NCI-H510A treated with DMSO at 0.1 percent for 48 hours (cell line): ENCODE results near the gene PORCN.

Experiments
- DNase-seq: peaks from one replicate; lab custom pipeline; 2025; lab: John Stamatoyannopoulos, UW

The PORCN gene

DNA sequence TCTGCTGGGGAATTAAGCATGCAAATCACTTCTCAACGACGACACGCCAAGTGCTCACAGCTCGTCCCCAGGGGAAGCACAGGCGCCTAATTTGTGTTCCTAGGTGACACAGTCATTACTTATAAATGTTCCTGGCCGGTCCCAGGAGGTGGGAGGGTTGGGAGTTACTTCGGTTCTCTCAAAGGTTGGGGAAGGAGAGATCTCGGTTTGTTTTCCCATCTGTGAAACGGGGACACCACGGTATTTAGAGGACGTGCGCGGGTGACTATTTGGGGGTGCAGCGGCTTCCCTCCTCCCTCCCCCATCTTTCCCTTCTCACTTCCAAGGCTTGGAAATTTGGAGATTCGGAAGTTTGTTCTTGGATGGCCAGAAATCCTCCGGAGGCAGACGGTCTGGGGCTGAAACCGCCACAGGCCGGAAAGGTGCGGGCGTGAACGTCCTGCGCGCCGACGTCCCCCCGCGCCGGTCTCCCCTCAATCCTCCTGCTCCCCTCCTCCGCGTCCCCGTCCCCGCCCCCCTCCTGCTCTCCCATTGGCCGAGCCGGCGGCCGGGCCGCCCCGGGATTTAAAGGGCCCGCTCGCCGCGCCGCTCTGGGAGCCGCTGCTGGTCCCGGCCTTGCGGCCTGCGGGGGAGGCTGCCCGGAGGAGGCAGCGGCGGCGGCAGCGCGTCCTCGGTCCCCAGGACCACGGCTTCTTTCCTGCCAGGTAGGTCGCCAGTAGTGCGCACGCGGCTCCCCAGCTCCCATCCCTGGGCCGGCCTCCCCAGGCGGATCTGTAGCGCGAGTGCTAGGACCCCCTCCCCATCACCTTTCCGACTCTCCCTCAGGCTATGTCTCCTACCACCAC, at the start of gene PORCN:
Gene PORCN (plus strand): TSS at position 593 of the 845 bp plus-strand sequence. CDS start 829 bp downstream, outside the sequence.
- DNase-seq, result peak; percentile 18

GRCh38 chrX:48459483-48459882, 49.3 kb upstream of the PORCN start:
- no peak for DNase-seq

DNA sequence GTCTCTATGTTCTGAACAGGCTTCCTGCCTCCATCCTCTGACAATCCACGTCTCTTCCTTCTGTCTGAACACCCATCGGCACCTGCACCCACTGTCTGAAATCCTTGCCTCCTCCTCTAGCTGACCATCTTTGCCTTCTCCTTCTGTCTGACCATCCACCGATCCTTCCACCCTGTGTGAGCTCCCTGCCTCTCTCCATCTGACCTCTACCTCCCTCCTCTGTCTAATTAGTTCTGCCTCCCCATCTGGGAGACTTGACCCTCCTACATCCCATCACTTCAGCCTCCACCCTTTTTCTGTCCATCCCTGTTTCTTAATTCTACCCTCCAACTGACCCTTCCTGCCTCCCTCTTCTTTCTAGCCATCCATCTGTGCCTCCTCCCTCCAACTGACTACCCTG, 48.8 kb upstream of the PORCN start:
- DNase-seq, result no peak

DNA sequence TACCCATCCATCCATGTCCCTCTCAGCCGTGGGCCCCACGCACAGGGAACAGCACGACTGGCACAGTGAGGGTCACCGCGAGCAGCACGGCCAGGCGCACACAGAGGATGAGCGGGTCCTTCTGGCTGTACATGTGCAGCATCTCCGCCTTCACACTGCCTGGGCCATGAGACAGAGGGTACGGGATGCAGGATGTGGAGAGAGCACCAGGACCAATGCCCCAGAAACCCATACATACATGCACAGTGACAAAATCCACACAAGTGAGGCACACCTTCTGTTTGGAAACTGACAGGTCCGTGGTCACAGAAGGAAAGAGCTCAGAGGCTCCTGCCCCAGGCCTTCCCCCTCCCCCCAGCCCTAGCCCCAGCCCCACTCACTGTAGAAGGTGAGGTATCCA, 48.2 kb upstream of the PORCN start:
- DNase-seq, result no peak

GRCh38 chrX:48461830-48462229, 47.0 kb upstream of the PORCN start:
- DNase-seq, result no peak

- no peak for DNase-seq
Measured at GRCh38 chrX:48465336-48465933, 43.4 kb upstream of the PORCN start.

DNA sequence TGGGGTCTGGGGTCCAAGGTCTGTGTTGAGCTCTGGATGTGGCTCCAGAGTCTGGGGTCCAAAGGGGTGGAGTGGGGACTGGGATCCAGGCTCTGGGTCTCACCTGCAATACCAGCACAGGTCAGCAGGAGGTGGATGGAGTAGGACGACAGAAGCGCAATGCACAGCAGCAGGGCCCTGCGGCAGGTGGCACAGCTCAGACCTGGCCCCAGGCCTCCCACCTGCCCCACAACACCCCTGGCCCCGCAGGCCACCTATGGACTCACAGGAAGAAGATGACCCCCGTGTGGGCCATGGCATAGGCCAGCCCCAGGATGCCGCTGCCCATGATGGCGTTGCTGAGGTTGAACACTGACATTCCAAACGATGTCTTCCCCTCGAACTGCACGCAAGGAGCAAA, 42.1 kb upstream of the PORCN start:
- no peak for DNase-seq

- DNase-seq, result no peak
Measured at GRCh38 chrX:48467281-48467761, 41.5 kb upstream of the PORCN start.

GRCh38 chrX:48468247-48468671, 40.5 kb upstream of the PORCN start:
- DNase-seq, result no peak

GRCh38 chrX:48468693-48469691, 39.8 kb upstream of the PORCN start:
- DNase-seq, result no peak

GRCh38 chrX:48470110-48470832, 38.5 kb upstream of the PORCN start, which contains the start of gene SLC38A5:
SLC38A5 (minus strand) TSS chrX:48470260; CDS start chrX:48467924, 2,336 bp downstream.
- DNase-seq, result no peak

GRCh38 chrX:48470833-48471118, 38.0 kb upstream of the PORCN start:
- no peak for DNase-seq

DNA sequence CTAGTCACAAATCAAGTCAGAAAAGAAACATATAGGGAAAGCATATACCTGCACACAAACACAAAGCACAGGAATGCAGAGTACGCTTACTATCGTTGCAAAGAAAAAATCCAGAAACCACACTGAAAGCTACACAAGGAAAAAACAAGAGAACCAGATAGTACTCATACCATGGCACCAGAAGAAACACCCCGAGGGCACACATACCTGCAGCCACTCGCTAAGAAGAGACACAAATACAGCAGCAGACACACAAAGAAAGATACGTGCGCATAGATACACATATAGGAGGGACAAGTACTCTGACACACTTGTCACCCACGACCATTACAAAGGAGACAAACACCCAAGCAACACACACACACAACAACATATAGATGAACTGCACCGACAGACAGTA, 37.3 kb upstream of the PORCN start:
- DNase-seq, result no peak

DNA sequence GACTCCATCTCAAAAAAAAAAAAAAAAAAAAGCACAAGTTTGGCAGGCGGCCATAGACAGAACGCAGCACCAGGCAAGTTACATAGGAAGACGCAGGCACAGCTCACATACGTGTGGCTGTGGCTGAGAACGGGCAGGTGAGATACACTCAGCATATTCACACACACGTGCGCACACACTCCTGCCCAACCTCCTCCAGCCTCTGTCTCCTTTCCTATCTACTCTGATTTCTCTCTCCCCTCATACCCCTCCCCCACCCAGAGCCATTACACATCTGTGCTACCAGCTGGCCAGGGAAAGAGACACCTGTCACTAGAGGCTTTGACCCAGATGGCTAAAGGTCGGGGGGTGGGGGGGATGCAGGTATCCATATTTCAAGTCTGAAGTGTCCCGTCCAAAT, 36.6 kb upstream of the PORCN start:
- no peak for DNase-seq

DNA sequence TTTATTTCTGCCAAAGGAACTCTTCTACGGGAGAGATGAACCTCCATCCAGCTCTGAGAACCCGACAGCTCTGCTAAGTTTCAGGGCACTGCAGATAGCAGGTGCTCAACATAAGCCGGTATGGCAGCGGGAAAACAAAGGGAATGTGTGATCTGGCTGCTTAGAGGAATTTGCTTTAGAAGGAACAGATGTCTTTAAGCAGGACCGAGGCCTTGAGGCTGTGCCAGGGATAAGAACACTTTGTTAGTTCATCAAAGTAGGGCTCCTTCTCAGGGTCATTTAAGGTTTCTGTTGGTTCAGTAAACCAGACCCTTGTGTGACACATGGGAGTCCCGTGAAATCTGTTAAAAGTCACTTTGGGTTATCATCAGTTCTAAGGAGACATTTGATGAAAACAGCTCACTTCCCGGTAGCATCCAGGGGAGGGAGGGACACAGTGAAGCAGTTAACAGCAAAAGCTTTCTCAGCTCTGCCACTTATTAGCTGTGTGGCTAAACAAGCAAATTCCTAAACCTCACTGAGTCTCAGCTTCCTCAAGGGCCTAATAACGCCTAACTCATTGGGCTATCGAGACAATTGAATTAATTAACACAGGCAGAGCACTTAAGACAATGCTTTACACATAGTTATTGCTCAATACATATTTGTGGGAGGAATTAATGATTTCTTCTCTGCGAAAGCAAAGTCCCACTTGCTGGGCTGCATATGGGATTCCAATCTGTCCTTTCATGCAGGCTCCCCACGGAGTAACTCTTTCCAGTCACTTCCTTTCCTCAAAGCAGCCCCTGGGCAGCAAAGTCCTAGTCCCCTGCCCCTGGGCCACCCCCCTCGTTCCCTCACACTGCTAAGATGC, 35.7 kb upstream of the PORCN start:
- DNase-seq, result no peak

DNA sequence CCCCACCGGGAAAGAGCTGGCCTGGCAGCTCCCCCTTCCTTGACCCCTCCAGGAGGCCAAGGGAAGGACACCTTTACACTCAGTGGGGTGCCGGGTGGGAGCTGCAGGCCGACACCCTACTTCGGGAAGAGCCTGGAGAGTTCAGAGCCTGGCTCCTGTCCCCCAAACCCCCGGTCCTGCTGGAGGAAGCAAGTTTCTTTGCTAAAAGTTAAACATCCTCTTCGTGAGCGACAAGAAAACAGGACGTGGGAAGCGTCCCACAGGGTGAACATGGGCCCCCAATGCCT, 35.1 kb upstream of the PORCN start:
- DNase-seq, result no peak

DNA sequence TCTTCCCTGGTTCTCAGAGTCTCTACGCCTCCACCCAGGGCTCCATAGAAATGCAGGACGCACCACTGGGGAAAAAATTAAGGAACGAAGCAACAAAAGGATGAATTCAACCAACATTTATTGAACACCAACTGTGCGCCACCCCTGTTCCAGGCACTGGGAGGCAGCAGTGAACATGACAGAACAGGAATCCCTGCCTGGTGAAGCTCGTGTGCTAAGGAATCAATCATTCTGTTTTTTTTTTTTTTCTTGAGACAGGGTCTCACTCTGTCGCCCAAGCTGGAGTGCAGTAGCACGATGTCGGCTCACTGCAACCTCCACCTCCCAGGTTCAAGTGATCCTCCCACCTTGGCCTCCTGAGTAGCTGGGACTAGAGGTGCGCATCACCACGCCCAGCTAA, 34.7 kb upstream of the PORCN start:
- no peak for DNase-seq

DNA sequence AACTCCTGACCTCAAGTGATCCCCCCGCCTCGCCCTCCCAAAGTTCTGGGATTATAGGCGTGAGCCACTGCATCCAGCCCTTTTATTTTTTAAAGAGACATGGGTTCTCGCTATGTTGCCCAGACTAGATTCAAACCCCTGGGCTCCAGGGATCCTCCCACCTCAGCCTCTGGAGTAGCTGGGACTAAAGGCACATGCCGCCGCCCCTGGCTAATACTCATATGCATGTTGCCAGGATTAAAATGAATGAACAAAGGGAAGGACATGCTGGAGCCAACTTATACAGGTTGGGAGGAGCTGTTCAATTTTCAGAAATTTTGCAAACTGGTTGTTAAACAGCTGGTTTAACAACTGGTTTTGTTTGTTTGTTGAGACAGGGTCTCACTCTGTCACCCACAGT, 34.2 kb upstream of the PORCN start:
- DNase-seq, result no peak

DNA sequence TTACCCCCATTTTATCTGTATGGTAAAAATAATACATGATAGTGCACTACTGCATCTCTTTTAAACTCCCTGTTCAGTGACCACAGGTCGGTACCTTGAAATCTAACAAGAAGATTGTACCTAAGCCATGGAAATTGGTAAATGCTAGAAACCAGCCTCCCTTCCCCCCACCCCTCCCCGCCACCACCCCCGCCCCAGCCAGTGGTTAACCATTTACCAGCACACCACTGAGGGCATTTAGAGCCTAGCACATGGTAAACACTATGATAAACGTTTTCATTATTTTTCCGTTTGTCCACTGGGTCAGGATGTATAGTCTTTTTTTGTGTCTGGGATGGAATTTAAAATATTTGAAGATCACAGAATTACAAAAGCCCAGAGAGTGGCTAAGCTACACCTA, 33.5 kb upstream of the PORCN start:
- no peak for DNase-seq

DNA sequence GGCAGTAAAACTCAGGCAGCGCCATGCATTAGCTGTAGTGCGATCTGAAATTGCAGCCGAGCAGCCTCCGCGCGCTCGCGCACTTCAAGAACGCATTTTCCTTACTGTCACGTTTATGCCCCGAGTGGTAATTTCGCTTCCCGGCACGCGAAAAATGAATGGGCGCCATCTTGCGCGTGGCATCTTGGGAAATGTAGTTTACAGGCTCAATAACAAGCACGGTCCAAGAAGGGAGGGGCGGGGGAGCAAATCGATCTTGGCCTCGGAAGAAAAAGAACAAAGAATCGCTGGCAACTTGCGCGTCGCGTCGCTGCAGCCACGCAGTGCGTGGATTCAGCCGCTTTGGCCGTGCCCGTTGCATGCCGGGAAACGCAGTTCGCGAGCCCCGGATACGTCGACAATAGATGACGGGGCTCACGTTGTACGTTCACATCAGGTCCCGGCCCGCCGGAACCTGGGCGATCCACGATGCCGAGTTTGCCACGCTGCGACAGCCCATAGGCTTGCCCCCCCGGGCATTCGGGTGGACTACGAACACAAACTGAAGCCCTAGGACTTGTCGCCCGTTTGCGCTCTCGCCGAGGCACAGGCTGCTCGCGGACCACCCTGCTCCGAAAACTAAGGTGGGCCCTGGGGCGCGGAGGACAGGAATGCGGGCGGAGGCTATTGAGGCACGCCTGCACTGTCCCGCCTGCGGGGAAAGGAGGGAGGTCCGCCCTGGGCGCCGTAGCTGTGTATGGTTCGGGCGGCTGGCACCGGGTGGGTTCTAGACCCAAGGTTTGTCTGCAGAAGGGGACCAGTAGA, 32.8 kb upstream of the PORCN start, which contains the start of gene FTSJ1:
Gene FTSJ1 (plus strand): TSS at position 426 of the 804 bp plus-strand sequence. CDS start 1,849 bp downstream, outside the sequence.
- DNase-seq, result peak; percentile 78
